ENCODE measurements around the gene PKN1. TPM values are rescaled to one million over a fixed set of nuclear protein-coding genes. Genes with fewer than 3 reads are reported as not detected.

The PKN1 gene
- polyA plus RNA-seq, 3 donors = 101 to 109 (median 108) TPM

DNA sequence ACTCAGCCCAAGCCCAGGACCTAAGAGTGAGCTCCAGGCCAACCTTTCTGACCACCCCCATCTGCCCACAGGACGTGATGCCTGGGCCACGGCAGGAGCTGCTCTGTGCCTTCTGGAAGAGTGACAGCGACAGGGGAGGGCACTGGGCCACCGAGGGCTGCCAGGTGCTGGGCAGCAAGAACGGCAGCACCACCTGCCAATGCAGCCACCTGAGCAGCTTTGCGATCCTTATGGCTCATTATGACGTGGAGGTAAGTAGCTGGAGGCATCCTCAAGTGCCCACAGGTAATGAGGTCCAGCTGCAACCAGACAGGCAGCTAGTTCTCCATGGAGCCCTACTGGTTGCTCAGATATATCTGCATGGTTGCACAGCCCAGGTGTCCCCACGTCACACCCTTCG lies 28.8 kb upstream of the PKN1 start:
- DNase-seq = no peak

DNA sequence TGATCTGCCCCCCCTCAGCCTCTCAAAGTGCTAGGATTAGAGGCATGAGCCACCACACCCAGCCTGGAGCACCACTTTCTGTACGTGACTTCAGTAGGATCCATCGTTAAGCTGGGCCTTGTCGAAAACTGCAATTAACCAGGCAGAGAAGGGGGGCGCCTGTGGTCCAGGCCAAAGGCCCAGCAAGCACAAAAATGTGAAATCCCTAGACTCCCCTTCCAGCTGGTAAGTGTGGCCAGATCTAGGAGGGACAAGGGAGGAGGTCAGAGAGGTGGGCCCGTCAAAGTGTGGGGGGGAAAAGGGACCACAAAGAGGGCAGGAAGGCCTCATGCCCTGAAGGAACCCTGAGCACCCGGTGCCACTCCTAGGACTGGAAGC lies 27.7 kb upstream of the PKN1 start:
- no peak for DNase-seq

DNA sequence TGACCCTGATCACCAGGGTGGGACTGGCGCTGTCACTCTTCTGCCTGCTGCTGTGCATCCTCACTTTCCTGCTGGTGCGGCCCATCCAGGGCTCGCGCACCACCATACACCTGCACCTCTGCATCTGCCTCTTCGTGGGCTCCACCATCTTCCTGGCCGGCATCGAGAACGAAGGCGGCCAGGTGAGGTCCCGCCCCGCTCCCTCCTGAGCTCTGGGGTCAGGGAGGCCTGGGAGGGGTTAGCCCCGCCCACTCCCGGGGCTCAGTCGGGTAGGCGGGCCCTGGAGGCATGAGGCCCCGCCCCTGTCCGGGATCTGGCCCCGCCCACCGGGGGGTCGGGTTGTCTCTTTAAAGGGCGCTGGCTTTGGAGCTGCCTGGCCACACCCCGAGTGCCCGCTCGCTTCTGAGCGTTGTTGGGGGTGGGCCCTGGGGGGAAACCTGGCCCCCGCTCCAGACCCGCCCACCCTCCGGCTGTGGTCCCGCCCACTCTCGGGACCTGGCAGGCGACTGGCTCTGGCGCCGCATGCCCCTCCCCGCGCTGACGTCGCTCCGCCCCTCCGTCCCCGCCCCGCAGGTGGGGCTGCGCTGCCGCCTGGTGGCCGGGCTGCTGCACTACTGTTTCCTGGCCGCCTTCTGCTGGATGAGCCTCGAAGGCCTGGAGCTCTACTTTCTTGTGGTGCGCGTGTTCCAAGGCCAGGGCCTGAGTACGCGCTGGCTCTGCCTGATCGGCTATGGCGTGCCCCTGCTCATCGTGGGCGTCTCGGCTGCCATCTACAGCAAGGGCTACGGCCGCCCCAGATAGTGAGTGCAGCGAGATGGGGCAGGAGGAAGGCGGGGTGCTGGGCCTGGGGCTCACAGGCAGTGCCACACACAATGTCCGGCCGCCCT lies 27.1 kb upstream of the PKN1 start:
- peak; percentile 88 for DNase-seq

DNA sequence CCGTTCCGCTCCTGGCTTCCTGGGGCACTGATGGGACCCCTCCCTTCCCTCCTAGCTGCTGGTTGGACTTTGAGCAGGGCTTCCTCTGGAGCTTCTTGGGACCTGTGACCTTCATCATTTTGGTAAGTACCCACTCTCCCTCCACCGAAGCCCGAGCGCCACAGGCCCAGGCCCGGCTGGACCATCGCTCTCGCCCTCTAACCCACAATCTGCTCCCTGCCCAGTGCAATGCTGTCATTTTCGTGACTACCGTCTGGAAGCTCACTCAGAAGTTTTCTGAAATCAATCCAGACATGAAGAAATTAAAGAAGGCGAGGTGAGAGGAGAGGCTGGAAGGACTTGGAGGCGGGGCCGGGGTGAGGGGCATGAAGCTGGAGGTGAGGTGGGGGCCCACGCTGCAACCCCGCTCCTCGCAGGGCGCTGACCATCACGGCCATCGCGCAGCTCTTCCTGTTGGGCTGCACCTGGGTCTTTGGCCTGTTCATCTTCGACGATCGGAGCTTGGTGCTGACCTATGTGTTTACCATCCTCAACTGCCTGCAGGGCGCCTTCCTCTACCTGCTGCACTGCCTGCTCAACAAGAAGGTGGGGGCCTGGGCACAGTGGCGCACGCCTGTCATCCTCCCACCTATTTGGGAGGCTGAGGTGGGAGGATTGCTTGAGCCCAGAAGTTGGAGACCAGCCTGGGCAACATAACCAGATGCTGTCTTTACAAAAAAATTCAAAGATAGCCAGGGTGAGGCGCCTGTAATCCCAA lies 26.3 kb upstream of the PKN1 start:
- DNase-seq = no peak

DNA sequence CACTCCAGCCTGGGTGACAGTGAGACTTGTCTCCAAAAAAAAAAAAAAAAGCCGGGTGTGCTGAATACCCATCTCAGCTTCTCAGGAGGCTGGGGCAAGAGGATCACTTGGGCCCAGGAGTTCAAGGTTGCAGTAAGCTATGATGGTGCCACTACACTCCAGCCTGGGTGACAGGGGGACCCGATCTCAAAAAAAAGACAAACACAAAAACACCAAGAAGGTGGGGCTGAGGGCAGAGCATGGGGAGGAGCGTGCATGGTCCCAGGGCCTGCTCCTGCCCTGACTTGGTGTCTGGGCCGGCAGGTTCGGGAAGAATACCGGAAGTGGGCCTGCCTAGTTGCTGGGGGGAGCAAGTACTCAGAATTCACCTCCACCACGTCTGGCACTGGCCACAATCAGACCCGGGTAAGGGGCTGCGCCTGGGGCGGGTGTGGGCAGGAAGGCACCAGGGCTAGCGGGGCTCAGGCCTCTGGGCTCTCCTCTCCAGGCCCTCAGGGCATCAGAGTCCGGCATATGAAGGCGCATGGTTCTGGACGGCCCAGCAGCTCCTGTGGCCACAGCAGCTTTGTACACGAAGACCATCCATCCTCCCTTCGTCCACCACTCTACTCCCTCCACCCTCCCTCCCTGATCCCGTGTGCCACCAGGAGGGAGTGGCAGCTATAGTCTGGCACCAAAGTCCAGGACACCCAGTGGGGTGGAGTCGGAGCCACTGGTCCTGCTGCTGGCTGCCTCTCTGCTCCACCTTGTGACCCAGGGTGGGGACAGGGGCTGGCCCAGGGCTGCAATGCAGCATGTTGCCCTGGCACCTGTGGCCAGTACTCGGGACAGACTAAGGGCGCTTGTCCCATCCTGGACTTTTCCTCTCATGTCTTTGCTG lies 25.3 kb upstream of the PKN1 start:
- DNase-seq = no peak

DNA sequence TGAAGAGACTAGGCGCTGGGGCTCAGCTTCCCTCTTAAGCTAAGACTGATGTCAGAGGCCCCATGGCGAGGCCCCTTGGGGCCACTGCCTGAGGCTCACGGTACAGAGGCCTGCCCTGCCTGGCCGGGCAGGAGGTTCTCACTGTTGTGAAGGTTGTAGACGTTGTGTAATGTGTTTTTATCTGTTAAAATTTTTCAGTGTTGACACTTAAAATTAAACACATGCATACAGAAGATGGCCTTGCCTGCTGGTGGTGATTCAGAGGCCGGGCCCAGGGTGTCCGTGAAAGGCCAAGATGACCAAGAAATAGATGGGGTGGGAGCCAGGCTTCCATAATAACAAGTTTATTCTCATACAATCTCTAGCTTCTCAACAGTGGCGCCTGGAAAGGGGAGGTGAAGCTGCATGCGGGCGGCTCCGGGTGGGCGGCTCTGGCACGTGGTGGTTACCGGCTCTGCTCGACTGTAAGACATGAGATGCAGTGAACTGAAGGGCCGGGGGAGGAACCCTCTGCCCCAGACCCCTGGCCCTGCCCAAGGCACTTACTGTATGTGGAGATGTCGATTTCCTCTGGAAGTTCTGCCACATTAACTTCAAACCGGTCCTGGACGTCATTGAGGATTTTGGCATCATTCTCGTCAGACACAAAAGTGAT lies 24.5 kb upstream of the PKN1 start:
- no peak for DNase-seq

DNA sequence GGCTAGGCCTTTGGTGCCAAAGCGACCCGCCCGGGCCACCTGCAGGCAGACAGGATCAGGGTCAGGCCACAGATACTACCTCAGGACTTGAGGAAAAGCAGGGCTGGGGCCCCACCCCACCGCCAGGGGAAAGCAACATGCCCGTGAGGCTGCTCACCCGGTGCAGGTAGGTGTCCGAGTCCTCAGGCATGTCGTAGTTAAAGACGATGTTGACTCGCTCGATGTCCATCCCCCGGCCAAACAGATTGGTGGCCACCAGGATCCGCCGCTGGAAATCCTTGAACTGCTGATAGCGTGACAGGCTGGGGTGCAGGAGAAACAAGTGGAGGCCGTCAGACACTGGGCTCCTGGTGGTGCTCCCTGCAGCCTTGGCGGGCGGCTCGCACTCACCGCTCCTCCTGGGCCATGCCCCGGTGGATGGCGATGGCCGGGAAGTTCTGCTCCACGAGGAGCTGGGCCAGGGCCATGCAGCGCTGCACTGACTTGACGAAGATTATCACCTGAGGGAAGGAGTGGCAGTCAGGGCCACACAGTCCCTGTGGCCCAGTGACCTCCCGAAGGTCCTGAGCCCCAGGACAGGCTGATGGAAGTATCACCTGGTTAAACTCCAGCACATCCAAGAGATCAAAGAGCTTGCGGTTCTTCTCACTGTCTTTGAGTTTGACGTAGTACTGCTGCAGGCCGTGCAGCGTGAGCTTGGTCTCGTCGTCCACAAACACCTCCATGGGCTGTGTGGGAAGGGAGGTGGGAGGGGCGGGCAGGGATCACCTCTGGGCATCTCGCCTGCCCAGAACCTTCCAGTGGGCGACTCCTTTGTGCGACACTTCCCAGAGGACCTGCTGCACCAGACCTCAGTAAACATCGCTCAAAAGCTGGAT lies 23.7 kb upstream of the PKN1 start:
- no peak for DNase-seq

DNA sequence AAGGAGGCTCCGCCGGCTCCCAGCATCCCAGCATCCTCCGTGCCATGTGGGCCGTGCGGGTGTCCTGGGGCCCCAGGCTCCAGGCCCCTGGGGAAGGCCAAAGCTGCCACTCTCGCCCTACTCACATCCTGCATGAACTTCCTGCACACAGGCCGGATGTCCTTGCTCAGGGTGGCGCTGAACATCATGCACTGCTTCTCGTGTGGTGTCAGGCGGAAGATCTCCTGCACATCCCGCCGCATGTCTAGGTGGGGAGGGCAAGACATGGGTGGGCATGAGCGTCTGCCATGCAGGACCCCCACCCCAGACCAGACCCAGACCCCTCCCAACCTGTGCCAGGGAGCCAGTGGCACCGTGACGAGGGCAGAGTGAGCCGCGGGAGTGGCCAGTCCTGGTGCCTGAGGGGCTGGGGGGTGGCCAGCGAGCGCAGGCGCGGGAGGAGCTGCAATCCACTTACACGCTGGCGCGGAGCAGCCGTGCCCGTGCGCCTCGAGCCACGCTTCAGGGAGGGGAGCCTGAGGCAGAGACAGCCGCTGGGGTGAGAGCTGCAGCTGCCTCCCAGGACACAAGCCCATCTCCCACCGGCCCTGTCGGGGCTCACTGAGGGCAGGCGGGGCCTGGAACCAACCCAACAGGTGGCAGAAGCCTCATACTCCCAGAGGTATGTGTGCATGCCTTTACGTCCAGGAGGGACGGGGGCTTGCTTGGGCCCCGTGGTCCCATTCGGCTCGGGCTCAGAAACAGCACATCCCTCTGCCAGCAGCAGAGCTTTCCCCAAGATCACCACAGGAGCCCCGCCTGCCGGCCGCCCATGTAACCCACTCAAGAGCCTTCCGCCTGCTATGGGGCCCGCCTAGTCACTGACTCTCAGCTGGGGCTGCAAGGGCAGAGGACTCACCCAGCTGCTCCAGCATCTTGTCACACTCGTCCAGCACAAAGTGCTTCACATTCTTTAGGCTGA lies 22.7 kb upstream of the PKN1 start:
- DNase-seq = no peak

DNA sequence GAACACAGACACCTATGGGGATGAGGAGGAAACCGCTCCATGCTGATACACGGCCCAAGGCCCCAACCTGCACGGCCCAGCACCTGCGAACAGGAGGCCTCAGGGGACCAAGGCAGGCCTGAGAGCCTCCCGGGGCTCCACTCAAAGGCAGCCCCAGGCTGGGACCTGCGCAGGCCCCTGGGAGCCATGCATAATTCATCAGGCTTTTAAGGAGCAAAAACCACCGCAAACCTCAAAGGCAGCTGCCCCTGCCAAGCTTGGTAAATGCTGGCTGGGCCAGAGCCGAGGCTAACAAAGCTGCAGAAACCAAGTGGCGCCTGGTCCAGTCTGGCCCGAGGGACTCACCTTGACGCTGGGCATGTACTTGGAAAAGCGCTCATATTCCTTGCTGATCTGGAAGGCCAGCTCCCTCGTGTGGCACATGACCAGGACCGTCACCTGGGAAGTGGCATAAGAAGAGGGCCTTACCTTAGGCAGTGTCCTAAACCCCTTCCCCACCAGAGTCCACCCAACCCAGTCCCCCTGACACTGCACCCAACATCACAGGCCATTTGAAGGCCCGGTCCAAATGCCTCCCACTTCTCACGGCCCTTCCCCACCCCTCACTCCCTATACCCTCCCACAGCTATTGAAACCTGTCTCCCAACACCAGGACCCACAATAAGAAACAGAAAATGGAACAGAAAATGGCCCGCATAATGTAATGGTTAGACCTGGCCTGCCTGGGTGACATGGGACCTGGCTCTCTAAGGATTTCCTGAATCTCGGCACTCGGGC lies 21.8 kb upstream of the PKN1 start:
- DNase-seq = no peak

DNA sequence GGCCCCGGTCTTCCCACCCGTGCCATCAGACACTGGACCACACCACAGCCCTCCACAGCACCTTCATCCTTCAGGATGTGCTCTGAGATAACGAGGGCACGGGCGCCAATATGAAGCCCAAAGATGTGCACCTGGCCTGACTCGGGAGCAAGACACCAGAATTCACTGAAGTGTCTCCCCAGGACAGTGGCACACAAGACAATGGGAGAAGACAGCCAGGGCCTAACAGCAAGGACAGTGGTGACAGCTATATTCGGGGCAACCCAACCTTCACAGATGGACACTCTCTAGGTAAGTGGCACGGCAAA lies 21.2 kb upstream of the PKN1 start:
- no peak for DNase-seq

DNA sequence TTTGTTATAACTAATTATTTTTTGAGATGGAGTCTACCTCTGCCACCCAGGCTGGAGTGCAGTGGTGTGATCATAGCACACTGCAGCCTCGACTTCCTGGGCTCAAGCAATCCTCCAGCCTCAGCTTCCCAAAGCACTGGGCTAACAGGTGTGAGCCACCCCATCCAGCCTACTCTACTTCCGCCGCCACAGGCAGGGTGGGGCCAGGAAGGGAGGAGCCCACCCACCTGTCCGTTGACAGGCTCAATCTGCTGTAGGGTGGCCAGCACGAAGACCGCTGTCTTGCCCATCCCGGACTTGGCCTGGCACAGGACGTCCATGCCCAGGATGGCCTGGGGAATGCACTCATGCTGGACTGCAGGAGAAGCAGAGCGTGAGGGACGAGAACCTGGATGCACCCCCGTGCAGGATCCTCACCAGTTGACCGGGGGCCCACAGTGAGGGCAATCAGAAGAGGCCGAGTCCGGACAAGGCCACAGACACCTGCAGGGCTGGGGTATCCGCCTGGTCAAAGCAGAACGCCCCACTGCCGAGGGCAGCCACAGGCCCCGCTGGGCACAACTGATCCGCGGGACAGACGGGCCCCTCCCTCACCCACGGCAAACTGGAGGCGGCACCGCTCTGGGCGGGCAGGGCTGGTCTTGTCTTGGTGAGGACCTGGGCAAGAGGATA lies 20.6 kb upstream of the PKN1 start:
- no peak for DNase-seq

DNA sequence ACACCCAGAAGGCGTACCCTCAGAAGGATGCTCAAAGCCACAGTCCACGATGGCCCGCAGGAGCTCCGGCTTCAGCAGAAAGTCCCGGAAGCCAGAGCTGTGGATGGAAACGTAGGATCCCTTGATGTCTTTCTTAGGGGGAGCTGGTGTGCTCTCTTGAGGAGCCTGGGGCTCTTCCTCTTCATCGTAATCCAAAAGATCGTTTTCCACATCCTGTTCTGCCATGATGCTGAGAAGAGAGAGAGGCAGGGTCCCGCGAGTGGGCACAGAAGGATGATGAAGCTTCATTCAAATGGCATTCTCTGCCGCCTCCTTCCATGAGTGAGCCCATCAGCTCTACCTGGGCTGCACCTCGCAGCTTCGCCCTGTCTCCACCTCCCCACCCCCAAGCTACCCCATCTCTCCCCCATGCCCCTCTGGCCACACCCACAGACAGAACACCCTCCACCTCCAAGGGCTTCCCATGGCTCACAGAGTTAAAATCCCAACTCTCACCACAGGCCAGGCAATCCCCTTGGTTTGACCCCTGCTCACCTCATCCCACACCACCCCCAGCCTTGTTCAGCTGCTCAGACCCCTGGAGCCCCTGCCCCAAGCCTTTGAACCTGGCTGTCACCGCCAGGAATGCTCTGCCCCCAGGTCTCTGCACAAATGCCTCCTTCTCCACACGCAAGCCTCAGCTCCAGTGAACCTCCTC lies 20.0 kb upstream of the PKN1 start:
- DNase-seq = no peak

DNA sequence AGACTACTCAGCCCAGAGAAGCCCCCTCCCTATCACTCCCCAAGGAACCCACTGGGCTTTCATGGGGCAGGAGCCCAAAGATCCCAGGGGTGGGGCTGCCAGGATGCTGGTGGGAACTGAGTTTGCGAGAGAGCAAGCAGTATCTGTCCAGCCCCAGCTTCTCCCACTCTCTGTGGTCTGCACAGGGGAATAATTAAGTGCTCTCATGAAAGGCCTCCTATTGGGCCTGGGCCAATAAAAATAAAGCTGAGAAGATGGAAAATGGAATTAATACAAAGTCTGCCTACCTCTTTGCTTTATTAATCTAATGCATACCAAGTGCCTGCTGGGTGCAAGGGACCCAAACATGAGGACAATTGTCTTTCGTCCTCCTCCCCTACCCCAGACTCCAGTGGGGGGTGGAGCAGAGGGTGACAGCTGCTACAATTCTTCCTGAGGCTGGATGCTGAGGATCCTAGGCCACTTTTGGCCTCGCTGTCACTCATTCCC lies 19.4 kb upstream of the PKN1 start:
- DNase-seq = no peak

DNA sequence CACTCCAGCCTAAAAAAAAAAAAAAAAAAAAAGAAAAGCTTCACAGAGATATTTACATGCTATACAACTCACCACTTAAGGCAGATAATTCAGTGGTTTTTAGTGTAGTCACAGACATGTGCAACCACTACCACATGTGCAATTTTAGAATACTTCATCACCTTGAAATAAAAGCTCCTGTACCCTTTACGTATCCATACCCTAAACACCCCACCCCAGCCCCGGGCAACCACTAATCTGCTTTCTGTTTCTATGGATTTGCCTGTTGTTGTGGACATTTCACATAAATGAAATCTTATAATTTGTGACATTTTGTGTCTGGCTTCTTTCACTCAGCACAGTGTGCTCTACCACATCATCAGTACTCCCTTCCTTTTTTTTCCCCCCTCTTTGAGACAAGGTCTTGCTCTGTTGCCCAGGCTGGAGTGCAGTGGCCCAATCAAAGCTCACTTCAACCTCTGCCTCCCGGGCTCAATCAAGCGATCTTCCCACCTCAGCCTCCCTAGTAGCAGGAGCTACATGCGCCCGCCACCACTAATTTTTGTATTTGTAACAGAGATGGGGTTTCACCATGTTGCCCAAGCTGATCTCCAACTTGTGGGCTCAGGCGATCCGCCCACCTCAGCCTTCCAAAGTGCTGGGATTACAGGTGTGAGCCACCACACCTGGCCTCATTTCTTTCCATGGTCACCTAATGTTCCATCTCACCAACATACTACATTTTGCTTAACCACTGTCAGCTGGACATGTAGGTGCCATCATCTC lies 18.0 kb upstream of the PKN1 start:
- no peak for DNase-seq

DNA sequence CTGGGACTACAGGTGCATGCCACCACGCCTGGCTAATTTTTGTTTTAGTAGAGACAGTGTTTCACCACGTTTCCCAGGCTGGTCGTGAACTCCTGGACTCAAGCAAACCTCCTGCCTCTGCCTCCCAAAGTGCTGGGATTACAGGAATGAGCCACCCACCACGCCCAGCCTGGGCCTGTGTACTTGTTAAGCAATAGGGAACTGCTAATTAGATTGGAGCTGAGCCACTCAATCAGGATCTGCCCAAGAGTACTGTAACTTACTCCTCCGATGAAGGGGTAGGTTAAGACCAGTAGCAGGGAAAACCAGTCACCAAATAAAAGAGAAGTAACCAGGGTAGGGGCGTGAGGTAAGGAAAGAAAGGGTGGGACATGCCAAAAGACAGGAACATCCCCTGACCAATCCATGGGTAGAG lies 16.3 kb upstream of the PKN1 start:
- no peak for DNase-seq

DNA sequence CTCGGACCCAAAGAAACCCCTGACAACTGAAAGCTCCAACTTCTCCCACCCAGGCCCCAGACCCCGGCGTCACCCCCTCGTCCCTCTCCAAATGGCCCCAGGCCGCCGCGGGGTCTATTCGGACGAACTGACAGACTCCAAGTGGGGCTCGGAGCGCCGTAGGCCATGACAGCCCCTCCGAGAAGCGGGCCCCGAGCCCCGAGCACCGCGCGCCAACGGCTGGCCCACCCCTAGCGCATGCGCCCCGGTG lies 14.3 kb upstream of the PKN1 start:
- DNase-seq = no peak

Data from renal pelvis (tissue), 4 donors.